ENCODE data around the gene DGKI. TPM values are rescaled to one million over a fixed set of nuclear protein-coding genes. Genes with fewer than 3 reads are reported as not detected.

Gene DGKI
- total and polyA plus RNA-seq, 9 of the 15 experiments (the other 6 are each of a cell fraction or from before 2014, with no cell fraction given) = 0.11 to 0.54 (median 0.15) TPM; not detected in 5

DNA sequence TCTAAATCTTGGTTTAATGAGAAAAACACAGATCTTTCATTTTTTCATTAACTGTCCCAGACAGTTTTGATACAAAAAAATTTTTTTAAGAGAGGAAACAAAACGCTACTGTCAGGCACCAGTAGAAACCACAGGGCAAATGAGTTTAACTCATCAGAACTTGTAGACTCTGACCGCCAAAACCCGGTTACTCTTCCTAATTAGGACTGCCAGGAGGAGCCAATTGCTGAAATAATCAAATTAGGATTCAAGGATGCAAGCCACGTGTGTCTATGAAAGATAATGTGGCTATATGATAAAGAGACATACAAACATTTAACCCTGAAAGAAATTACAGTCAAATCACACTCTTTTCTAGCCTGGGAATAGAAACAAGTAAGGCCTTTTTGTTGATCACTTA lies 154.4 kb downstream of the DGKI start:
- FAIRE-seq = no peak

More for the DNA sequence above, 154.4 kb downstream of the DGKI start:
- TF ChIP-seq KDM4B (IDR thresholded peaks at IDR 0.05; ENCODE audit: borderline replicate concordance in 2 of 2, low read depth in 1 of 2) (no peak), PYGO2 (tag; IDR thresholded peaks at IDR 0.05) (no peak), FIP1L1 (IDR thresholded peaks at IDR 0.05; ENCODE audit: low read depth, low read length, poor library complexity, severe bottlenecking) (no peak), FOXA1 (IDR thresholded peaks at IDR 0.05; ENCODE audit: borderline replicate concordance) (no peak), NR0B1 (IDR thresholded peaks at IDR 0.05; ENCODE audit: partially characterized antibody) (no peak), BCOR (IDR thresholded peaks at IDR 0.05) (no peak), ZNF778 (CRISPR knock-in tag; IDR thresholded peaks at IDR 0.05) (no peak), TCF7 (IDR thresholded peaks at IDR 0.05; ENCODE audit: borderline replicate concordance) (no peak), SAP30 (IDR thresholded peaks at IDR 0.05; ENCODE audit: borderline replicate concordance, insufficient read depth, low read depth, low read length, poor library complexity, severe bottlenecking) (no peak)
- ChIA-PET POLR2A (no interaction called here), CTCF (ENCODE audit: low intra/inter-chr PET ratio) (no interaction called here)
- Histone ChIP-seq H2AFZ (ENCODE audit: low read depth, low read length) (no peak overlapping the region), H3K4me2 (ENCODE audit: insufficient read depth, low read length) (no peak overlapping the region), H3K9ac (ENCODE audit: insufficient read depth in 1 of 2, low read depth in 2 of 2, low read length in 2 of 2) (no peak overlapping the region), H3K79me2 (ENCODE audit: control insufficient read depth, insufficient read depth, low read length) (no peaks in the 10 kb centered on the region), H3K9me3 (replicated peaks; ENCODE audit: control insufficient read depth, insufficient read depth, low read depth, low read length) (no peaks in the 10 kb centered on the region), H4K20me1 (replicated peaks; ENCODE audit: control insufficient read depth, insufficient read depth, low read length) (no peaks in the 10 kb centered on the region), H3K4me3 (no peak overlapping the region), H3K27ac (ENCODE audit: extremely low read depth, low read depth, low read length) (no peak overlapping the region), H3K9me1 (ENCODE audit: control insufficient read depth, insufficient read depth, low read length) (no peaks in the 10 kb centered on the region), H3K27me3 (ENCODE audit: control insufficient read depth in 2 of 2, insufficient read depth in 2 of 2, low read length in 2 of 2) (no peaks in the 10 kb centered on the region; a peak in 1 of 5 replicates), H3K4me1 (replicated peaks in 1 of 2; ENCODE audit: control insufficient read depth in 2 of 2, insufficient read depth in 2 of 2, low read length in 2 of 2) (no peaks in the 10 kb centered on the region), H3K36me3 (ENCODE audit: control insufficient read depth, insufficient read depth, low read length) (no peaks in the 10 kb centered on the region)
- under 1% methylated on average over 4 of the region's 4 CpGs for WGBS (ENCODE audit: insufficient coverage, low coverage, missing lambda C conversion rate)
- no TSS peak for BruUV-seq (replicated peaks)
- ATAC-seq (no peak), DNase-seq (ENCODE audit: extremely low read depth in 1 of 4, low spot score in 3 of 4) (no peak)
- in situ Hi-C loops (cut with MboI) (no loop called here), intact Hi-C loops (cut with micrococcal nuclease) (no loop called here)
